ENCODE results near the gene REXO1. TPM values are rescaled to one million over a fixed set of nuclear protein-coding genes. Genes with fewer than 3 reads are reported as not detected.

REXO1 gene
- total RNA-seq, 1 experiment from 2014 or later, result 52.2 TPM

DNA sequence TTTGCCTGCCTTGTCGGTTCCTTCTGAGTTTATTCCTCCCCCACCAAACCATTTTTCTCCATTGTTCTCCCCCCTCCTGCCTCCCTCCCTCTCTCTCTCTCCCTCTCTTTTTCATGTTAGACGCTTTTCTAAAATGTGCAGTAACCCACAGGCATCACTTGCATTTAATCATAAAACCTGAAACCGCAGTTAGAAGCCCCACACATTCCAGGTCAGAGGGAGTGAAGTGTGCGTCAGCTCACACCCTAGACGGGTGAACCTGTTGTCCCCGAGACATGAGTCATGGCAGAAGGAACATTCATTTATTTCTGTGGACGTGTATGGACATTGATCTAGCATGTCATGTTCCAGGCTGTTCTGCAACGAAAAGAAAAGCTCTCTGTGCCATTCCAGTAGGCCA, 75.1 kb downstream of the REXO1 start (continued):
- TF ChIP-seq SP1 (IDR thresholded peaks at IDR 0.05; ENCODE audit: low read depth), result 0 out of 2 replicates have a peak, but pooled peaks have one; percentile 55
- no peak for TF ChIP-seq CEBPB (IDR thresholded peaks at IDR 0.05; ENCODE audit: low read depth)
- TF ChIP-seq SIN3A (IDR thresholded peaks at IDR 0.05; ENCODE audit: low read depth), result peak; percentile 23; the same call in 1 of the 2 replicates
- TF ChIP-seq ZNF274 (IDR thresholded peaks at IDR 0.05; ENCODE audit: low read depth, low read length), result no peak
- no peak for TF ChIP-seq CTCF (IDR thresholded peaks at IDR 0.05 in 2 of 3, conservative IDR thresholded peaks at IDR 0.05 in 1 of 3; ENCODE audit: borderline replicate concordance in 1 of 3, insufficient read depth in 1 of 3, low read depth in 2 of 3, low read length in 2 of 3)
- TF ChIP-seq EGR1 (IDR thresholded peaks at IDR 0.05; ENCODE audit: low read depth), result no peak
- TF ChIP-seq RAD21 (IDR thresholded peaks at IDR 0.05; ENCODE audit: low read depth), result no peak
- TF ChIP-seq, protein P1, sequence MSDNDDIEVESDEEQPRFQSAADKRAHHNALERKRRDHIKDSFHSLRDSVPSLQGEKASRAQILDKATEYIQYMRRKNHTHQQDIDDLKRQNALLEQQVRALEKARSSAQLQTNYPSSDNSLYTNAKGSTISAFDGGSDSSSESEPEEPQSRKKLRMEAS (IDR thresholded peaks at IDR 0.05), result no peak; the same call in 1 of the 2 replicates
- no peak for TF ChIP-seq ELF1 (IDR thresholded peaks at IDR 0.05; ENCODE audit: borderline replicate concordance, low read depth)
- no peak for TF ChIP-seq YY1 (IDR thresholded peaks at IDR 0.05; ENCODE audit: extremely low read depth, insufficient replicate concordance, low read depth, low read length)
- no peak for TF ChIP-seq EZH2phosphoT487 (IDR thresholded peaks at IDR 0.05; ENCODE audit: borderline replicate concordance)

- H3K9ac ChIP-seq (ENCODE audit: low read length), result no peak overlapping the region
- TF ChIP-seq, protein P1 (IDR thresholded peaks at IDR 0.05), result peak; percentile 39; the same call in 1 of the 2 replicates
- TF ChIP-seq ZFX (IDR thresholded peaks at IDR 0.05) (no peak), CBX3 (IDR thresholded peaks at IDR 0.05; ENCODE audit: low read depth) (peak; percentile 93)
- no peaks in the 10 kb centered on the region for H4K20me1 ChIP-seq (ENCODE audit: insufficient read depth)
- peaks cover 27 to 77% of the 10 kb centered on the region in 2 experiments for H3K4me1 ChIP-seq (ENCODE audit: control insufficient read depth in 1 of 2, insufficient read depth in 2 of 2, low read length in 2 of 2)
- peaks cover 40% of the 10 kb centered on the region; the same call in 1 of the 2 replicates for H3K79me2 ChIP-seq (ENCODE audit: insufficient read depth, low read length)
- no peak overlapping the region for H3K4me3 ChIP-seq (replicated peaks in 1 of 2; ENCODE audit: low read depth in 1 of 2, low read length in 2 of 2)
- H3K9me3 ChIP-seq (ENCODE audit: control insufficient read depth in 1 of 2, insufficient read depth in 1 of 2, low read depth in 1 of 2, low read length in 2 of 2), result peaks cover 4 to 13% of the 10 kb centered on the region in 2 experiments; a peak in 3 of 4 replicates
- ChIA-PET POLR2A (no interaction called here), CTCF (interaction anchor here (1.6 kb wide), 1 partner anchor 10 kb away, joined by 5 read pairs; no protein-coding TSS in a partner anchor), RAD21 (ENCODE audit: low non-redundant PET in 1 of 2, low total read pairs in 2 of 2, uncharacterized antibody in 2 of 2, unreplicated experiment in 2 of 2) (no interaction called here)
- 0 out of 4 replicates have a peak, but pooled peaks cover 0 to 7% of the 10 kb centered on the region in 2 experiments for H3K36me3 ChIP-seq (ENCODE audit: control insufficient read depth in 1 of 2, insufficient read depth in 2 of 2, low read length in 2 of 2)
- no TSS peak for BruUV-seq (replicated peaks)
- DNase-seq (ENCODE audit: low read depth, low spot score), result no peak
- H3K9me2 ChIP-seq (ENCODE audit: insufficient read depth), result no peaks in the 10 kb centered on the region
- H3K4me2 ChIP-seq (ENCODE audit: low read length), result peak overlapping the region; percentile 27; the same call in 1 of the 2 replicates
- ATAC-seq, result no peak
- no peaks in the 10 kb centered on the region for H3K27me3 ChIP-seq (ENCODE audit: insufficient read depth, low read length)
- no peak overlapping the region for H3K27ac ChIP-seq (ENCODE audit: low read depth, low read length)
- no peak overlapping the region for H2AFZ ChIP-seq (ENCODE audit: low read depth, low read length, poor library complexity, severe bottlenecking)
- intact Hi-C loops (cut with micrococcal nuclease), result no loop called here
These were observed 77.3 kb downstream of the REXO1 start for GRCh38 chr19:1770866-1771576.
